Measurements from ENCODE around the gene CREB3L1.

DNA sequence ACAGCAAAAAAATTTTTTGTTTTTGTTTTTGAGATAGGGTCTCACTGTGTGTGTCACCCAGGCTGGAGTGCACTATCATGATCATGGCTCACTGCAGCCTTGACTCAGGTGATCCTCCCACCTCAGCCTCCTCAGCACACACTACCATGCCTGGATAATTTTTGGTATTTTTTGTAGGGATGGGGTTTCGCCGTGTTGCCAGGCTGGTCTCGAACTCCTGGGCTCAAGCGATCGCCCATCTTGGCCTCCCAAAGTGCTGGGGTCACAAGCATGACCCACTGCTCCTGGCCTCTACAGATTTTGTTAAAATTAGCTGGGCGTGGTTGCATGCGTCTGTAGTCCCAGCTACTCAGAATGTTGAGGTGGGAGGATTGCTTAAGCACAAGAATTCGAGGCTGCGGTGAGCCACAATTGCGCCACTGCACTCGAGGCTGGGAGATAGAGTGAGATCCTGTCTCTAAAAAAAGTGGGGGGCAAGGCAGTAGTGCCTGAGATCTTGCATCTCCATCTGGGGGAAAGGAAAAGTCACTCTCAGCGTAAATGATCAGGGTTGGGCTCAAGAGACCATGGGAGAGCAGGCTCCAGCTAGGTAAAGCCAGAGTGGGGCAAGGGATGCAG lies 59.2 kb downstream of the CREB3L1 start:
- no peak for TF ChIP-seq CTCF (IDR thresholded peaks at IDR 0.05; ENCODE audit: low read depth, low read length, poor library complexity, severe bottlenecking)
- no peak for TF ChIP-seq EZH2phosphoT487 (IDR thresholded peaks at IDR 0.05; ENCODE audit: borderline replicate concordance, low read length)

Measured in DOHH2 (cell line).